Central memory CD4-positive, alpha-beta T cell (primary cell): Measurements from ENCODE around the gene OXCT2.
"Not testable (repeated sequence)": the region's sequence is repeated elsewhere in the genome, so short reads cannot be mapped to it uniquely, and the experiment has no call there.

Experiments
- DNase-seq: peaks from one replicate; pipeline ENCODE4 v3.0.0; 2022

OXCT2 gene

DNA sequence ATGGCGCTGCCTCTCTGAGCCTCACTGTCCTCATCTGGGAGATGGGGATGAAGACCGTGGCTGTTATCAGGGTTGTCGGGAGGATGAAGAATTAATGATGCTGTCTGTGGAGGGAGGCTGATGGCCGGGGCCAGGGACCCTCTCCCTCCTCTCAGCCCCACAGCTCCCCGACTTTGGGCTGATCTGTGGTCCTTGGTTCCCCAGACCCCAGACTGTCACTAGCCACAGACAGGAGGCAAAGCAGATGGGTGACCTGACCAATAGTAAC lies 15.9 kb upstream of the OXCT2 start:
- DNase-seq = not testable (repeated sequence)

DNA sequence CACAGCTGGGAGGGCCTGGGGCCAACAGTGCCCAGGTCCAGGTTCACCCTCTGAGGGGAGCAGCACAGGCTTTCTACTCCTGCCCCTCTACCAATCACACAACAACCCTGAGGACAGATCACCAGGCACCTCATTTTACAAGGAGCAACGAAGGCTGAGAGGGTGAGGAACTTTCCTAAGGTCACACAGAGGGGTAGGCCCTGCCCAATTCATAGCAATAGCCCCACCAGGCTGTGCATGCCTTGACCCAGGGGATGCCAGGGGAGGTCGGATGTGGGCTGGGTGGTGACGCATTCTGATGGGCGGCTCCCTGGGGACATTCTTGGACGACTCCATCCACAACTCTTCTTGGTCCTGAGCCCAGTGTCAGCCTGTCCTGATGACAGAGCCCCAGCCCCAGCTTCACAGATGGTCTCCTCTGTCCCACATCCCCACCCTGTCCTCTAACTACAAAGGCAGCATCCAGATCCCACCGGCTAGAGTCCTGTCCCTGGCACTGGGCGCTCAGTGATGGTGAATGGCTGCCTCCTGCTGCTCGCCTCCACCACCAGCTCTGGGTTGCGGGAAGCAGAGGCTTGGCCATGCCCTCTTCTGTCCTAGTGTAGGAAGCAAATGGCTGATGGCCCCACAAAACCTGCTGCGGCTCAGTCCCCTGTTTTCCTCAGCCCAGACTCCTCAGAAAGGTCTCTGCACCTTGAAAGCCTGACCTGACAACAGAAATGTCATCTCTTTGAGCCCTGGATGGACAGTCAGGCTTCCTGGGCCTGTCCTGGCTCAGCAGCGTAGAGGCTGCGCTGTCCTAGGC lies 15.4 kb upstream of the OXCT2 start:
- not testable (repeated sequence) for DNase-seq

- not testable (repeated sequence) for DNase-seq
Observed at GRCh38 chr1:39782685-39783084, 11.5 kb upstream of the OXCT2 start.

DNA sequence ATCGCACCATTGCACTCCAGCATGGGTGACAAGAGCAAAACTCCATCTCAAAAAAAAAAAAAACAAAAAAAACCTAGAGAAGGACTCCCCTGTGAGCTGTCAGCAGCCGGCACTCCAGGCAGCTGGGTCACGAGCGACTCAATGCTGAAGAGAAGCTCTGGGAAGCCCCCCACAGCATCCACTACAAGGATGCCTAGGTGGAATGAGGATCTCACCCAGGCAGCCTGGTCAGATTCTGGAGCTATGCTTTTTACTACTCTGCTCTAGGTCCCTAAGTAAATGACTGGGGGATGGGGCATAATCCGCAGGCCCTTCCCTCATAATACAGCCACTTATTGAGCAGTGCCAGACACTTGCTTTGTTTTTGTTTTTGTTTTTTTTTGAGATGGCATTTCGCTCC lies 11.0 kb upstream of the OXCT2 start:
- no peak for DNase-seq

- no peak for DNase-seq
Observed at GRCh38 chr1:39781349-39781715, 10.2 kb upstream of the OXCT2 start.

DNA sequence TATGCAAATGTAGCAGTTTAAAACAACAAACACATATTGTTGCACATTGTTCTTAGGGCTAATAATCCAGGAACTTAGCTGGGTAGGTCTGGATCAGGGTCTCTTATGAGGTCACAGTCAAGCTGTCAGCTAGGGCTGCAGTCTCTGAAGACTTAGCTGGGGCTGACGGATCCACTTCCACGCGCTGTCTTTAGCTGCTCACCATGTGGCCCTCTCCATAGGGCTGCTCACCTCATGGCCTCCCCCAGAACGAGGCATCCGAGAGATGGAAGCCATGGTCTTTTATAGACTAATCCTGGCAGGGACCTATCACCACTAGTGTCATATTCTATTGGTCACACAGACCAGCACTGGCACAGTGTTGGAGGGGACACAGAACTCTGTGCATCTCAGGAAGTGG lies 8.7 kb upstream of the OXCT2 start:
- DNase-seq = no peak

- no peak for DNase-seq
Observed at GRCh38 chr1:39779137-39779536, 8.0 kb upstream of the OXCT2 start.

GRCh38 chr1:39778463-39779099 lies 7.4 kb upstream of the OXCT2 start:
- not testable (repeated sequence) for DNase-seq

DNA sequence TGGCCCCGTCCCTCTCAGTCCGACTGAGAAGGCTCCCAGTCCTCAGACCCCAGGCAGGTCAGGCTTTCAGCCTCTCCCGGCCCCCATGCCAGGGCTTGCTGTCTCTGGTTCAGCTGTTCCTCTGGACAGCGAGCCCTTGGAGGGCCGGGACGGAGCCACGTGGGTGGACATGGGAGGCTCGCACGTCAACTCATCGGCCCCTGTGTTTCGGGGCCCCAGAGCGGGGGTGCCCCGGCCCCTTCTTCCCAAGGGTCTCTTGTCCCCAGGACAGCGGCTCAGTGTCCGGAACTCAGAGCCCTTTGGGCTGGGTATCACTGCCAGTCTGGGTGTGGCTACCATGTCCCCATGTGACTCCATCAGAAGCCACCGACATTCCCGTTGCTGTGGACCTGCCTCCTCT lies 6.7 kb upstream of the OXCT2 start:
- DNase-seq = not testable (repeated sequence)

GRCh38 chr1:39777306-39777705 lies 6.2 kb upstream of the OXCT2 start:
- no peak for DNase-seq

- no peak for DNase-seq
Observed at GRCh38 chr1:39776886-39777285, 5.7 kb upstream of the OXCT2 start.

GRCh38 chr1:39776400-39776713 lies 5.2 kb upstream of the OXCT2 start:
- DNase-seq = no peak

GRCh38 chr1:39775676-39776399 lies 4.7 kb upstream of the OXCT2 start:
- not testable (repeated sequence) for DNase-seq

DNA sequence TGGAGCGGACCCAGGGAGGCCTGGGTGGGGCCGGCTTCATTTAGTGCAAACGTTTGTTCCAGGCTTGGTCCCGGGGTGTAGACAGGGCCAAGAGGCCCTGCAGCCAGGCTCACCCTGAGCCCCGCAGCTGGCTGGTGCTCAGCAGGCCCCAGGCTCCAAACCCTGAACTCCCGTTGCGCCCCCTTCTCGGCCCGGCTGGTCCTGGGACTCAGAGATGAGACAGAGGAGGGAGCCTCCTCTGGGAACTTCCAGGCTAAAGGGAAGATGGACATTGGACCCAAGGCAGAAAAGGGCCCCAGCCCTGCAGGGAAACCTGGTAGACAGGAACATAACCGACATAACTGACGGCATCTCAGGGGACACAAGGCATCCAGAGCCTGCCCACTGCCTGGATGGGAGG lies 4.0 kb upstream of the OXCT2 start:
- DNase-seq = not testable (repeated sequence)

GRCh38 chr1:39773369-39773979 lies 2.3 kb upstream of the OXCT2 start:
- DNase-seq = not testable (repeated sequence)

DNA sequence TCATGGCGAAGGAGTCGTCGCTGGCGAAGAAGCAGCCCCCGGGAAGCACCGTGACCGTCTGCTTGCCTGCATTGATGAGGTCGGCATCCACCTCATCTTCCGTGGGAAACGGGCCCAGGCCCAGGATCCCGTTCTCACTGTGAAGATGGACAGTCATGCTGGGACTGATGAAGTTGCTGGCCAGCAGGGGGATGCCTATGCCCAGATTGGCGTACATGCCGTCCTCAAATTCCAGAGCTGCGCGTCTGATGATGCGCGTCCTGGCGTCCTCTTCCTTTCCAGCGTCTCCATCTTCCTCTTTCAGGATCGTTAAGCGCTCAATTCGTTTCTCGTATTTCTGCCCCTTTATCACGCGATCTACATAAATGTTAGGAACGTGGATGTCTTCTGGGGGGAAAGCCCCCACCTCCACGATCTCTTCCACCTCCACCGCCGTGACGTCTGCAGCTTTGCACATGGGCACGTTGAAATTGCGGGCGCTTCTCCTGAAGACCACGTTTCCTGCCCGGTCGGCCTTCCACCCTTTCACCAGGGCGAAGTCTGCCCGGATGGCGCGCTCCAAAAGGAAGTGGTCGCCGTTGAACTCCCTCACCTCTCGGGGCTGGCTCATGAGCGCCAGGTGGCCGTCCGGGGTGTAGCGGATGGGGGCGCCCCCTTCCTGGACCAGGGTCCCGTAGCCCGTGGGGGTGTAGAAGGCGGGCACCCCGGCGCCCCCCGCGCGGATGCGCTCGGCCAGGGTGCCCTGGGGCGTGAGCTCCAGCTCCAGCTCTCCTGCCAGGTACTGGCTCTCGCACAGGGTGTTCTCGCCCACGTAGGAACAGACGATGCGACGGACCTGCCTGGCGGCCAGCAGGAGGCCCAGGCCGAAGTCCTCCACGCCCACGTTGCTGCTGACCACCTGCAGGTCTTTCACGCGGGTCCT lies 787 bp downstream of the OXCT2 start:
- peak; percentile 16 for DNase-seq

- not testable (repeated sequence) for DNase-seq
Observed at GRCh38 chr1:39769502-39769901, 1.6 kb downstream of the OXCT2 start.

DNA sequence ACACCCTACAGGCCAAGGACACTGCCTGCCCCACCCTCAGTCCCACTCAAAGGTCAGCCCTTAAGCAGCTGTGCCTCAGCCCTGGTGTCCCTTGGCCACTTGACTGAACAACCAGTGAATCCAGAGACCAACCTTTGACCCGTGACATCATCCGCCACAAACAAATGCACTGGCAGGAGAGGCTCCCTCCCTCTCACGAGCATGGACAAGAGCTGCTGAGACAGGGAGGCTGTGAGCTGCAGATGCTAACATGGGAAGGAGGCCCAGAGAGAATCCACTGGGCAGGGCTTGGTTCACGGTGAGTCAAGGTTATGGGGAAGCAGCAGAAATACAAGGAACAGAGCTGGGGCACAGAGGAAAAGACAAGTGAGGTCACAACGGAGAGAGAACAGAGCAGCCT lies 4.7 kb downstream of the OXCT2 start:
- not testable (repeated sequence) for DNase-seq

- DNase-seq = not testable (repeated sequence)
Observed at GRCh38 chr1:39764512-39764911, 6.6 kb downstream of the OXCT2 start.

- not testable (repeated sequence) for DNase-seq
Observed at GRCh38 chr1:39763619-39764374, 7.4 kb downstream of the OXCT2 start.
